Activated CD4-positive, alpha-beta T cell treated with anti-CD3 and anti-CD28 coated beads, Interleukin-2, amount 50 U/mL, for 4 hours (primary cell): ENCODE results near the gene CXorf65.

Experiments used
- DNase-seq, 2 experiments: peaks; one replicate each; pipeline ENCODE4 v3.0.0-alpha.2; 2020

The CXorf65 gene

GRCh38 chrX:71057848-71058530, 48.6 kb downstream of the CXorf65 start:
- DNase-seq: no peak

- no peak for DNase-seq
Observed at GRCh38 chrX:71056867-71057266, 49.7 kb downstream of the CXorf65 start.
